PC-9 (cell line): ENCODE data around the gene RTN4IP1. TPM values are rescaled to one million over a fixed set of nuclear protein-coding genes. Genes with fewer than 3 reads are reported as not detected.
"Not testable (repeated sequence)": the region's sequence is repeated elsewhere in the genome, so short reads cannot be mapped to it uniquely, and the experiment has no call there.

Experiments used
- BruUV-seq: library from RNA; stranded (reverse); fragments of 400-500 nt; replicated peaks from 2 replicates; lab custom pipeline; 2021; lab: Mats Ljungman, UMichigan
- CTCF ChIA-PET: fragments of 300-600 bp; sonication (Branson Sonifier 250); formaldehyde crosslinking; loops from one replicate; lab custom pipeline; 2022; ENCODE audit warnings: antibody characterized with exemption; lab: Charles Lee
- POLR2A ChIA-PET: fragments of 300-600 bp; sonication (Branson Sonifier 250); formaldehyde crosslinking; loops from one replicate; lab custom pipeline; 2022; ENCODE audit warnings: antibody characterized with exemption; ENCODE audit not compliant: unreplicated experiment; lab: Charles Lee
- DNase-seq, 2 experiments: peaks; one replicate each; pipeline versions ENCODE4 v3.0.0 to v3.0.0-alpha.2; 2015 to 2022; ENCODE audit warnings: mixed read lengths in 1 of 2
- H2AFZ ChIP-seq: fragments of 200-600 bp; sonication (generic); 2 replicates; pipeline ENCODE4 v1.8.1; 2017; ENCODE audit warnings: antibody characterized with exemption
- H3F3A ChIP-seq: fragments of 200-600 bp; sonication (generic); 2 replicates; pipeline ENCODE4 v1.8.1; 2017; ENCODE audit warnings: antibody characterized with exemption, mild to moderate bottlenecking, low read depth; ENCODE audit not compliant: insufficient read depth
- H3K27ac ChIP-seq: fragments of 200-600 bp; sonication (generic); 2 replicates; pipeline ENCODE4 v1.6.1; 2016; ENCODE audit warnings: mixed run types
- H3K27me3 ChIP-seq: fragments of 200-600 bp; sonication (generic); 2 replicates; pipeline ENCODE4 v1.6.1; 2016; ENCODE audit warnings: low read depth, mixed run types; ENCODE audit not compliant: insufficient read depth
- H3K36me3 ChIP-seq: fragments of 200-600 bp; sonication (generic); 2 replicates; pipeline ENCODE4 v1.6.1; 2016; ENCODE audit warnings: low read depth, mixed run types
- H3K4me1 ChIP-seq: fragments of 200-600 bp; sonication (generic); replicated peaks from 2 replicates; pipeline ENCODE4 v1.6.1; 2016; ENCODE audit warnings: mixed run types; ENCODE audit not compliant: insufficient read depth
- H3K4me2 ChIP-seq: fragments of 200-600 bp; sonication (generic); 2 replicates; pipeline ENCODE4 v1.6.1; 2017; ENCODE audit warnings: mixed run types
- H3K4me3 ChIP-seq: fragments of 200-600 bp; sonication (generic); 2 replicates; pipeline ENCODE4 v1.6.1; 2016; ENCODE audit warnings: mixed run types
- H3K79me2 ChIP-seq: fragments of 200-600 bp; sonication (generic); 2 replicates; pipeline ENCODE4 v1.6.1; 2017; ENCODE audit warnings: low read depth, mixed run types
- H3K9me2 ChIP-seq: fragments of 200-600 bp; sonication (generic); 2 replicates; pipeline ENCODE4 v1.8.1; 2017; ENCODE audit warnings: mild to moderate bottlenecking; ENCODE audit not compliant: insufficient read depth
- H3K9me3 ChIP-seq: fragments of 200-600 bp; sonication (generic); 2 replicates; pipeline ENCODE4 v1.8.1; 2016; ENCODE audit warnings: low read depth; ENCODE audit not compliant: insufficient read depth
- H4K20me1 ChIP-seq: fragments of 200-600 bp; sonication (generic); 2 replicates; pipeline ENCODE4 v1.8.1; 2017; ENCODE audit not compliant: insufficient read depth
- EZH2 ChIP-seq: fragments of 200-600 bp; sonication (generic); IDR thresholded peaks from 2 replicates; pipeline ENCODE4 v1.8.0; 2017; ENCODE audit warnings: antibody characterized with exemption, low read depth
- intact Hi-C: fragments of 100-400 bp; cut with micrococcal nuclease; formaldehyde crosslinking; loops from one replicate; pipeline ENCODE4 v1.10.0; 2022; ENCODE audit not compliant: unreplicated experiment
- total RNA-seq: library from RNA; stranded (reverse); gene quantifications from 2 replicates; pipeline ENCODE4 v1.2.3, GENCODE V29; 2021
- TF ChIP-seq, protein P1 (sequence below): fragments of 200-600 bp; sonication (generic); conservative IDR thresholded peaks from 2 replicates; pipeline ENCODE4 v1.6.1; 2017; ENCODE audit warnings: mixed run types, antibody characterized with exemption, mild to moderate bottlenecking, moderate library complexity

Gene RTN4IP1
- total RNA-seq, 1 experiment from 2014 or later: 10.0 TPM

DNA sequence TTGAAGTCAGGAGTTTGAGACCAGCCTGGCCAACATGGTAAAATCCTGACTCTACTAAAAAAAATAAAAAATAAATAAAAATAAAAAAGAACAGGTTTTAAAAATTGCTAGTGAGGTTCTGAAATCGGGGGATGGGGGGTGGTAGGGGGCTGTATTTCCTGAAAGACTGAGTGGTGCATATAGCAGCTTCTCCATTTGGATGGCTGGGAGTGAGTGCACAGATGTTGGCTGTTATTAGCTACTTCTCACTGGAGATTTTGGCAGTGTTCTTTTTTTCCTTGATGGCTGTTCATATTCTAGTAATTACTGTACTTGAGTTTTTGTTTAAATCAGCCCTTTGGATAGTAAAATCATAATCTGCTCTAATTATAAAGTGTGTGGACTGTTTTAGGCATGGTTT is 79.8 kb downstream of the RTN4IP1 start:
- H3K27ac ChIP-seq: no peak overlapping the region
- POLR2A ChIA-PET: interaction anchor here (0.6 kb wide), 1 partner anchor 91 kb away, joined by 3 read pairs; no protein-coding TSS in a partner anchor
- H3K27me3 ChIP-seq: no peaks in the 10 kb centered on the region
- CTCF ChIA-PET: no interaction called here
- peaks cover 31% of the 10 kb centered on the region for H3K4me1 ChIP-seq
- intact Hi-C loops: no loop called here
- H2AFZ ChIP-seq: no peak overlapping the region
- H3F3A ChIP-seq: peaks cover 37% of the 10 kb centered on the region
- no peaks in the 10 kb centered on the region for H4K20me1 ChIP-seq
- no peaks in the 10 kb centered on the region for H3K79me2 ChIP-seq
- H3K9me2 ChIP-seq: no peaks in the 10 kb centered on the region; the same call in 1 of the 2 replicates
- no peak for TF ChIP-seq EZH2
- TF ChIP-seq, protein P1, sequence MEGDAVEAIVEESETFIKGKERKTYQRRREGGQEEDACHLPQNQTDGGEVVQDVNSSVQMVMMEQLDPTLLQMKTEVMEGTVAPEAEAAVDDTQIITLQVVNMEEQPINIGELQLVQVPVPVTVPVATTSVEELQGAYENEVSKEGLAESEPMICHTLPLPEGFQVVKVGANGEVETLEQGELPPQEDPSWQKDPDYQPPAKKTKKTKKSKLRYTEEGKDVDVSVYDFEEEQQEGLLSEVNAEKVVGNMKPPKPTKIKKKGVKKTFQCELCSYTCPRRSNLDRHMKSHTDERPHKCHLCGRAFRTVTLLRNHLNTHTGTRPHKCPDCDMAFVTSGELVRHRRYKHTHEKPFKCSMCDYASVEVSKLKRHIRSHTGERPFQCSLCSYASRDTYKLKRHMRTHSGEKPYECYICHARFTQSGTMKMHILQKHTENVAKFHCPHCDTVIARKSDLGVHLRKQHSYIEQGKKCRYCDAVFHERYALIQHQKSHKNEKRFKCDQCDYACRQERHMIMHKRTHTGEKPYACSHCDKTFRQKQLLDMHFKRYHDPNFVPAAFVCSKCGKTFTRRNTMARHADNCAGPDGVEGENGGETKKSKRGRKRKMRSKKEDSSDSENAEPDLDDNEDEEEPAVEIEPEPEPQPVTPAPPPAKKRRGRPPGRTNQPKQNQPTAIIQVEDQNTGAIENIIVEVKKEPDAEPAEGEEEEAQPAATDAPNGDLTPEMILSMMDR: no peak
- DNase-seq: no peak
- BruUV-seq: no TSS peak
- H3K4me2 ChIP-seq: no peak overlapping the region
- peaks cover 34% of the 10 kb centered on the region for H3K36me3 ChIP-seq
- H3K4me3 ChIP-seq: no peak overlapping the region
- H3K9me3 ChIP-seq: no peaks in the 10 kb centered on the region; the same call in 1 of the 2 replicates

DNA sequence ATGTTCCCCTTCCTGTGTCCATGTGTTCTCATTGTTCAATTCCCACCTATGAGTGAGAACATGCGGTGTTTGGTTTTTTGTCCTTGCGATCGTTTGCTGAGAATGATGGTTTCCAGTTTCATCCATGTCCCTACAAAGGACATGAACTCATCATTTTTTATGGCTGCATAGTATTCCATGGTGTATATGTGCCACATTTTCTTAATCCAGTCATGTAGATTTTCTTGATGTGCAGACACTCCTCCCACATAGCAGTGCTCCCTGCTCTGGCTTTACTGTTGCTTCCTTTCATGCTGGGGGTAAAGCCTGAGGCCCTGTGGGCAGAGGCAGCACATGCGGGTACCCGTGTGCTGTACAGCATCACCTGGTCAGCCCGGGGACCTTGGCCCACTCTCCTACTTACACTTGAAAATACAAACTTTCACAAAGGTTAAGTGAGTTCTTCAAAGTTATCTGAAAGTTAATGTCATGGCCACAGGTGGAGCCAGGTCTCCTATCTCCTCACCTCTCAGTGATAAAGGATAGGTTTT is 80.3 kb downstream of the RTN4IP1 start:
- H3K79me2 ChIP-seq, H3K9me3 ChIP-seq, H3K4me2 ChIP-seq, BruUV-seq, H3K27me3 ChIP-seq, DNase-seq, intact Hi-C loops, H3K27ac ChIP-seq, H4K20me1 ChIP-seq, H3K9me2 ChIP-seq, CTCF ChIA-PET, H3K4me3 ChIP-seq, H2AFZ ChIP-seq: not testable (repeated sequence)
- POLR2A ChIA-PET: interaction anchor here (0.6 kb wide), 1 partner anchor 92 kb away, joined by 3 read pairs; no protein-coding TSS in a partner anchor
- H3F3A ChIP-seq: peaks cover 37% of the 10 kb centered on the region
- H3K36me3 ChIP-seq: peaks cover 37% of the 10 kb centered on the region
- H3K4me1 ChIP-seq: peaks cover 31% of the 10 kb centered on the region

DNA sequence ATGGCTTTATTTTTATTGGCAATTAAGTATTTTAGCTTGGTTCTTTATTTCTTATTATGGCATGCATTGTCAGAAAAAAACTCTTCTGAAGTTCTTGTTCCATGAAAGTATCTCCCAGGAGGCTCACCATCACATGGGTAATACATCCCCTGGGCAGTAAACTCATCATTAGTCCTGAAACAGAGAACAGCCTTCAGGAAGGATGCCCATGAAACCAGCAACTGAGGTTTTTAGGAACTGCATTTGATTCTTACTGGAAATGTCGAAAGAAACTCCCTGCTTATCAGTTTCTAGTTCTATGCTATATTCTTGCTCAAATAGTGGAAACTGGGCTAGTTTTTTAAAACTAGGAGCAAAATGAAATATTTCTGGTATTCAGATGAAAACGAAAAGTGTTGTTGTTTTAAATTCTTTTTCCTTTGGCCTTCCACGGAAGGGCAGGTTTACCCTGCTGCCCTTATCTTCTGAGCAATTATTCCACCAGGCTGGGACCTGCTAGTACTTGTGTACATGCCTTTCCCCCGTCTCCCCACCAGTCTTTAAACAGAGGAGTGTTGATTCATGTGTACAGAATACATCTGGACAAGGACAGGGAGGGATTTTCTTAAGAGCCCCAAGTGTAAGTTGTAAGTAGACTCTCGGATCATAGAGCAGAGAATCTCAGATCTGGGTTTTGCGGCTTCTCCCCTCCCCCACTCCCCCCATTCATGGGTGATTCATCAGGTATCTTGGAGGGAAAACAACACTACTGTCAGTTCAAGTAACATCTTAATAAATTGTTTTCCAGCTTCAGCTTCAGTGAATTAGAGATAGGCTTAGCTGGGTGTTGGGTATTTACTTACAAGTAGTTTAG is 81.5 kb downstream of the RTN4IP1 start:
- Histone ChIP-seq H3K4me2 (peak overlapping the region; percentile 63), H3K79me2 (no peaks in the 10 kb centered on the region), H3K27me3 (no peaks in the 10 kb centered on the region), H3K9me2 (no peaks in the 10 kb centered on the region; the same call in 1 of the 2 replicates), H3K4me1 (peaks cover 31% of the 10 kb centered on the region), H4K20me1 (no peaks in the 10 kb centered on the region), H3K4me3 (no peak overlapping the region), H3K9me3 (no peaks in the 10 kb centered on the region; the same call in 1 of the 2 replicates), H3K27ac (peak overlapping the region; percentile 93), H3F3A (peaks cover 37% of the 10 kb centered on the region), H3K36me3 (peaks cover 32% of the 10 kb centered on the region), H2AFZ (no peak overlapping the region)
- BruUV-seq: TSS peak; percentile 44
- CTCF ChIA-PET: interaction anchor here (1.1 kb wide), 1 partner anchor 18 kb away, joined by 5 read pairs; no protein-coding TSS in a partner anchor
- TF ChIP-seq EZH2: no peak
- TF ChIP-seq, protein P1: no peak
- POLR2A ChIA-PET: no interaction called here
- intact Hi-C loops: loop anchor here (2.0 kb wide), 1 partner anchor 35 kb away; no protein-coding TSS in a partner anchor
- peak in 1 of 2 experiments; percentile 55 for DNase-seq
